SK-N-SH (cell line): ENCODE measurements around the gene MDM4.

ENCODE experiments used
- JUND ChIP-seq: IDR thresholded peaks from 2 replicates; pipeline ENCODE4 v1.4.0; 2012
- RAD21 ChIP-seq: IDR thresholded peaks from 2 replicates; pipeline ENCODE4 v1.6.1; 2012; ENCODE audit warnings: mild to moderate bottlenecking, low read length
- TF ChIP-seq, protein P1 (sequence below): fragments of 200-600 bp; sonication (generic); IDR thresholded peaks from 2 replicates; pipeline ENCODE4 v1.6.1; 2017; ENCODE audit warnings: antibody characterized with exemption, mild to moderate bottlenecking, moderate library complexity

GRCh38 chr1:204541626-204542025 is 25.4 kb downstream of the MDM4 start:
- TF ChIP-seq, protein P1, sequence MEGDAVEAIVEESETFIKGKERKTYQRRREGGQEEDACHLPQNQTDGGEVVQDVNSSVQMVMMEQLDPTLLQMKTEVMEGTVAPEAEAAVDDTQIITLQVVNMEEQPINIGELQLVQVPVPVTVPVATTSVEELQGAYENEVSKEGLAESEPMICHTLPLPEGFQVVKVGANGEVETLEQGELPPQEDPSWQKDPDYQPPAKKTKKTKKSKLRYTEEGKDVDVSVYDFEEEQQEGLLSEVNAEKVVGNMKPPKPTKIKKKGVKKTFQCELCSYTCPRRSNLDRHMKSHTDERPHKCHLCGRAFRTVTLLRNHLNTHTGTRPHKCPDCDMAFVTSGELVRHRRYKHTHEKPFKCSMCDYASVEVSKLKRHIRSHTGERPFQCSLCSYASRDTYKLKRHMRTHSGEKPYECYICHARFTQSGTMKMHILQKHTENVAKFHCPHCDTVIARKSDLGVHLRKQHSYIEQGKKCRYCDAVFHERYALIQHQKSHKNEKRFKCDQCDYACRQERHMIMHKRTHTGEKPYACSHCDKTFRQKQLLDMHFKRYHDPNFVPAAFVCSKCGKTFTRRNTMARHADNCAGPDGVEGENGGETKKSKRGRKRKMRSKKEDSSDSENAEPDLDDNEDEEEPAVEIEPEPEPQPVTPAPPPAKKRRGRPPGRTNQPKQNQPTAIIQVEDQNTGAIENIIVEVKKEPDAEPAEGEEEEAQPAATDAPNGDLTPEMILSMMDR, result no peak
- TF ChIP-seq JUND (no peak), RAD21 (no peak)
